ENCODE data around the gene CERCAM.

The CERCAM gene

DNA sequence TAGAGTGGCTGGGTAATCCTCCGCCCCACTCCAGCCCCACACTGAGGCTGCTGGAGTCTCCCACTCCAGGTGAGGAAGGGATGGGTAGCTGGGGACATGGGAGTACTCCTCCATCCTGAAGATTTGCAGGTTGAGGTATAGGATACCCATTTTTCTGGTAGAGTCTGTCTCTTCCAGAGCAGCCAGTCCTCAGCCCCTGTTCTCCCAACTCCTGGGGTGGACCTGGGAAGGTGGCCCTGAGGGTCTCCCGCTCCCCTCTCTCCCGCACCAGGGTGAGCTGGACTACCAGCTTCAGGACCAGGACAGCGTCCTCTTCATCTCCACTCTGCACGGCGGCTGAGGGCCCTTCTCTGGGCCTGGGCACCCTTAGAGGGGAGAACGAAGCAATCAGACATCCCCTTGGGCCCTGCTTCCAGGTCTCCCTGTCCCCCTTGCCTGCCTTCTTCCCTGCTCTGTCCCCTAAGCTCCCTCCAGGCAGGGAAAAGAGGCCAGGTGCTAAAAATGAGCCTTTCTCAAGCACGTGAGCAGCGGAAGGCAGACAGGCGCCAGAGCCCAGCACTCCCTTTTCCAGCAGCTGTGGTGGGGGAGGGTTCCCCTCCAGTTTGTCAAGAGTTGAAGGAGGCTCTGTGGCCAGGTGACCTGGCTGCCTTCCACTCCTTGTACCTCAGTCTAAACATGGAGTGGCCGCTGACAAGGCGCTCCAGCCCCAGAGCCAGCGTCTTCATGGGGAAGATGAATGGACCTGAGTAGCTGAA is 31.1 kb upstream of the CERCAM start:
- TF ChIP-seq, protein P1, sequence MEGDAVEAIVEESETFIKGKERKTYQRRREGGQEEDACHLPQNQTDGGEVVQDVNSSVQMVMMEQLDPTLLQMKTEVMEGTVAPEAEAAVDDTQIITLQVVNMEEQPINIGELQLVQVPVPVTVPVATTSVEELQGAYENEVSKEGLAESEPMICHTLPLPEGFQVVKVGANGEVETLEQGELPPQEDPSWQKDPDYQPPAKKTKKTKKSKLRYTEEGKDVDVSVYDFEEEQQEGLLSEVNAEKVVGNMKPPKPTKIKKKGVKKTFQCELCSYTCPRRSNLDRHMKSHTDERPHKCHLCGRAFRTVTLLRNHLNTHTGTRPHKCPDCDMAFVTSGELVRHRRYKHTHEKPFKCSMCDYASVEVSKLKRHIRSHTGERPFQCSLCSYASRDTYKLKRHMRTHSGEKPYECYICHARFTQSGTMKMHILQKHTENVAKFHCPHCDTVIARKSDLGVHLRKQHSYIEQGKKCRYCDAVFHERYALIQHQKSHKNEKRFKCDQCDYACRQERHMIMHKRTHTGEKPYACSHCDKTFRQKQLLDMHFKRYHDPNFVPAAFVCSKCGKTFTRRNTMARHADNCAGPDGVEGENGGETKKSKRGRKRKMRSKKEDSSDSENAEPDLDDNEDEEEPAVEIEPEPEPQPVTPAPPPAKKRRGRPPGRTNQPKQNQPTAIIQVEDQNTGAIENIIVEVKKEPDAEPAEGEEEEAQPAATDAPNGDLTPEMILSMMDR (IDR thresholded peaks at IDR 0.05; ENCODE audit: insufficient read depth, low read depth, low read length, missing control alignments) = no peak
- DNase-seq (ENCODE audit: low read depth) = no peak
- no peak overlapping the region for H3K4me3 ChIP-seq (ENCODE audit: low read depth, low read length)

DNA sequence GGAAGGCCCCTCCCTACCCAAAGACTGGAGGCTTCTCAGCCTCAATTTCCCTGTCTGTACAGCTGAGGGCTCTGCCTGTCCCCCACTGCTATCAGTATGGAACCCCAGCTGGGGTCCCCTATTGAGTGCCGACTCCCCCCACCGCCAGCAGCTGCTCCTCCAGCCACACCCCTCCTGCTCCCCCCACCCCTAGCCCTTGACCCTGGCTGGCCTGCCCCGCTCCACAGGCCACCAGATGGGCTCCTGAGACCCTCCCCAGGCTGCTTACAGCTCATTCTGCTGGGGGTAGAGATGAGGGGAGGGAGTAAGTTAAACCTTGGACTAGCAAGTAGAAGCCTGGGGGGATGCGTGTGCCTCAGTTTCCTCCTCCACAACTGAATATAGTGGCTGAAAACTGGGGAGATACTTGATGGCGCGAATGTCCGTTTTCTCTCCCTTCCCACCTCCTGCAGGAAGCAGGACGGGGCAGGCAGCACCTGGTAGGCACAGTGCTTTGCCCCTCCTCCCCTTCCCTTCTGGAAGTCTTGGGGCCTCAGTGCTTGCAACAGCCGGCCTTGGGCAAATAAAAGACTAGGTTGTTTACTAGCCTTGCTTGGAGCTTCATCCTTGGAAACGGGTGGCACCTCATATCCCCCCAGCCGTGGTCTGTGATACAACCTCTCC is 30.4 kb upstream of the CERCAM start:
- DNase-seq (ENCODE audit: low read depth) = no peak
- no peak overlapping the region for H3K4me3 ChIP-seq (ENCODE audit: low read depth, low read length)
- TF ChIP-seq, protein P1 (IDR thresholded peaks at IDR 0.05; ENCODE audit: insufficient read depth, low read depth, low read length, missing control alignments) = no peak

DNA sequence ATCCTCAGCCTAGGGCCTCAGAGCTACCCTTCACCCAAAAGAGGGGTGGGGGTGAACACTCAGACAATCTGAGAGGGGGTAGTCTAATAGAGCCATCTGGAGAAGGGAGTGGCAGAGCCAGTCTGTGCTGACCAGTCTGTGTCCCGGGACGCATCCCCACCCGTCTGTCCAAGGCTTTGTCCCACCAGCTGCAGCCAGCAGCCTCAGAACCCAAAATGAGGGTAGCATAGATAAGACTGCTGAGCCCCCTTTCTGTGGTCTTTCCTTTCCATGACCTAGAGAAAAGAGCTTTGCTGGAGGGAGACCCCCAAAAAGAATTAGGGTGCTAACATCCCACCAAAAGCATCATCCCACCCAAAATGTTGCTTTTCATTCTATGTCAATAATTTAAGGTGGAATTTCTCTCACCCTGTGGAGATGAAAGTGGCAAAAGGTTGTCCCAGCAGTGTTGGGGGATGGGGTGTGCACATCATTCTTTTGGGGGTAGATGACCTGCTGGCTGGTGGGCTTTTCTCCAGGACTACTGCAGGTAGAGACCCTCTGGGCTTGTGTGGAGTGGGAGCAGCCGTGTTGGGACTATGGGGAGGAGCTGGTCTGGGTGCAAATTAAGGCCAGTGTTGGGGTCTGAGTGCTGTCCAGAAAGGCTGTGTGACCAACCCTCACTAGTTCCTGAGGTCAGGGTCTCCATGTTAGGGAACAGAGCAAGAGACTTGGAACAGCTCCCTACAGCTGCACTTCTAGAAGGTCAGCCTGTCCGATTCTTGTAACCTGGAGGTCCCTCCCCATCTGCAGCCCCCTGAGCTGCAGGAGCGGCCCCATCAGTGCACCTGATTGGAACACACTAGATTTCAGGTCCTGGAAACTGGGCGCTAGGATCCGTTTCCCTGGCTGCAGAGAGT is 29.6 kb upstream of the CERCAM start:
- no peak for DNase-seq (ENCODE audit: low read depth)
- H3K4me3 ChIP-seq (ENCODE audit: low read depth, low read length) = no peak overlapping the region
- TF ChIP-seq, protein P1 (IDR thresholded peaks at IDR 0.05; ENCODE audit: insufficient read depth, low read depth, low read length, missing control alignments) = no peak

DNA sequence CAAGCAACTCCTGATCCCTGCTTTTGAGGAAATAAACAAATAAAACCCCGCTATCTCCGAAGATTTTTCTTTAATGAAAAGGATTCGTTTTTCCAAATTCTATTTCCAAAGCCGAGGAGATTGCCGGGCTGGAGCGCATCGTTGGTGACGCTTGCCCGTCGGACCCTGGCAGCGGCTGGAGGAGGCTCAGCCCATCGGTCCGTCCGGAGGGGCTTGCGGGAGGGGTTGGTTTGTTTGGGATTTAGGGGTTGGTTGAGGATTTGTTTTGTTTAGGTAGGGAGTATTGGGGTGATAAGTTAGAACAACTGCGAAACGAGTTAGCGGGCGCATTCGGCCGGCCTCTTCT is 28.7 kb upstream of the CERCAM start:
- TF ChIP-seq, protein P1 (IDR thresholded peaks at IDR 0.05; ENCODE audit: insufficient read depth, low read depth, low read length, missing control alignments) = no peak
- H3K4me3 ChIP-seq (ENCODE audit: low read depth, low read length) = no peak overlapping the region
- DNase-seq (ENCODE audit: low read depth) = no peak

DNA sequence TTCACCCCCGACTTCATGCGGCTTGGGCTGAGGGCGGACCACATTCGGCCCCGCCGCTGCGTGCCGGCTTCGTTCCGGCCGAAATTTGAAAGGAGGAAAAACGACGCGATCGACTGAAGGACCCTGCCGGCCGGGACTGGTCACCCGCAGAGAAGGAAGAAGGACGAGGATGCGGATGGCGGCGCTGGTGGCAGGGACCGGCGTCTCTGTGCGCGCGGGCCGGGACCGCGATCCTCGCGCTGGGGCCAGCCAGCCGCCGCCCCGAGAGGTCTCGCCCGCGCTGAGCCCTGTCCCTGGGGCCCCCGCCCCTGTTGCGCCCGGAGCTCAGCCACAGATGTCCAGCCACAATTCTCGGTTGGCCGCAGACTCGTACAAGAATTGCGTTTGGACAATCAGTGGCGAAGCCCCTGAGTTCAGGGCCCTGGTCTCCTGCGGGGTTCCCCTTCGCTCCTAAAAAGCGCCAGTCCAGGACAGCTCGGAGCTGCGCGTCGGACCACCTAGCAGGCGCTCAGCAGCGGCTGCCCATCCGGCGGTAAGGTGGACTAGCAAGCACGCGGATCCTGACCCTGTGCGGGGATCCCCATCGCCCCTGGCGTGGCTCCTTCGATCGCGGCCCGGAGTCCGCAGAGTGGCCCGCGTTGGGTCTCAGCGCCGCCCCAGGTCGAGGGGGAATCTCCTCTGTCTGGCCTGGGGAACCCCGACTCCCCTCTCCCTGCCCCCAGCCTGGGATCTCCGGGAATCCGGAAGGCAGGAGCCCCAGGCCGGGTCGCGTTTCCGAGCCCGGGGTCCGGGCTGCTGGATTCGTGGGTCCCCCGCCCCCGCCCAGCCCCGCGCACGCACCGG is 28.1 kb upstream of the CERCAM start:
- TF ChIP-seq, protein P1 (IDR thresholded peaks at IDR 0.05; ENCODE audit: insufficient read depth, low read depth, low read length, missing control alignments) = no peak
- DNase-seq (ENCODE audit: low read depth) = no peak
- H3K4me3 ChIP-seq (ENCODE audit: low read depth, low read length) = no peak overlapping the region

DNA sequence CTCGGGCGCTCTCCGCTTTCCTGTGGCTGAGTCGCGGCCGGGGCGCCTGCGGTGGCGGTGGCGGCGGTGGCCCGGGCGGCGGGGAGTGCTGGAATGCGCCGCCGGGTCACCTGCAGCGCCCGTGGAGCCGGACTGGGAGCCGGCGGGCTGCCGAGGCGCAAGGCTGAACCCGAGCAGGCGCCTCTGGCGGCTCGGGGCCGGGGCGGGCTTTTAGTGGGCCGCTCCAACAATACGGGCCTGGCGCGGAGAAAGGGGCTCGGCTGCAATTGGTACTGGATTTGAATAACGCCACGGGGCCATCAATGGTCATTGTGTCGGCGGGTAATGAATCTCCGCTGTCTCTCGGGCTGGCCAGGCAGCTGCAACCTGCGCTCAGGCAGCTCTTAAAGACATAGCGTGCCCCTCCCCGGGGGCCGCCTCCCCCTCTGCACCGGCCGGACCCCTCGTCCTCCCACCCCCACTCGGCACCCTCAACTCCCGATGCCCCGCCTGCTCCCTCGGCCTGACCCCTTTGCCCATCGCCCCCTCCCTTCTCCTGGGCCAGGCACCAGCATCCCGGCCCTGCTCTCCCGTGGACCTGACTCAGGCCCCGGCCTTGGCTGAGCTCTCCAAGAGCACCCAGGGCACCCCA is 27.4 kb upstream of the CERCAM start:
- TF ChIP-seq, protein P1 (IDR thresholded peaks at IDR 0.05; ENCODE audit: insufficient read depth, low read depth, low read length, missing control alignments) = no peak
- DNase-seq (ENCODE audit: low read depth) = no peak
- no peak overlapping the region for H3K4me3 ChIP-seq (ENCODE audit: low read depth, low read length)
